Panc1 (cell line): ENCODE results near the gene ZNF831. TPM values are rescaled to one million over a fixed set of nuclear protein-coding genes. Genes with fewer than 3 reads are reported as not detected.

Source experiments
- ATAC-seq: fragments of 200-7000 bp; cut with Tn5 transposase; 2 replicates; pipeline ENCODE4 v1.9.1; 2020; ENCODE audit warnings: mild to moderate bottlenecking, moderate library complexity
- BruUV-seq: library from RNA; stranded (reverse); fragments of 400-500 nt; replicated peaks from 2 replicates; lab custom pipeline; 2021; lab: Mats Ljungman, UMichigan
- CTCF ChIA-PET: fragments of 300-600 bp; sonication (Branson Sonifier 250); formaldehyde crosslinking; loops from one replicate; lab custom pipeline; 2022; ENCODE audit warnings: antibody characterized with exemption; lab: Charles Lee
- POLR2A ChIA-PET: fragments of 300-600 bp; sonication (Branson Sonifier 250); formaldehyde crosslinking; loops from one replicate; lab custom pipeline; 2022; ENCODE audit warnings: antibody characterized with exemption; lab: Charles Lee
- DNase-seq: peaks from one replicate; pipeline ENCODE4 v3.0.0-alpha.2; 2010; ENCODE audit warnings: low read depth, low spot score
- H3K27ac ChIP-seq: 2 replicates; pipeline ENCODE4 v1.5.1; 2011; ENCODE audit warnings: mild to moderate bottlenecking, low read length, inconsistent platforms
- H3K27me3 ChIP-seq: fragments of 200-500 bp; sonication (Bioruptor generic); 2 replicates; pipeline ENCODE4 v1.6.0; 2014; ENCODE audit warnings: low read length, inconsistent platforms; ENCODE audit not compliant: control insufficient read depth, insufficient read depth
- H3K36me3 ChIP-seq: fragments of 200-500 bp; sonication (Bioruptor generic); 2 replicates; pipeline ENCODE4 v1.5.1; 2014; ENCODE audit warnings: inconsistent platforms, mild to moderate bottlenecking, low read length, moderate library complexity; ENCODE audit not compliant: control insufficient read depth, insufficient read depth
- H3K4me1 ChIP-seq: 2 replicates; pipeline ENCODE4 v1.5.1; 2011; ENCODE audit warnings: inconsistent platforms, mild to moderate bottlenecking, low read length, moderate library complexity; ENCODE audit not compliant: control insufficient read depth, insufficient read depth
- H3K4me3 ChIP-seq, 2 experiments: 2 replicates each; pipeline ENCODE4 v1.5.1; 2011 to 2012; ENCODE audit warnings: low read depth in 2 of 2, low read length in 2 of 2, mild to moderate bottlenecking in 2 of 2, inconsistent platforms in 1 of 2, moderate library complexity in 1 of 2
- H3K9me3 ChIP-seq: fragments of 200-500 bp; sonication (Bioruptor generic); 2 replicates; pipeline ENCODE4 v1.5.1; 2014; ENCODE audit warnings: low read depth, mild to moderate bottlenecking, inconsistent platforms, low read length, moderate library complexity; ENCODE audit not compliant: control insufficient read depth, insufficient read depth
- POLR2AphosphoS5 ChIP-seq: IDR thresholded peaks from 2 replicates; pipeline ENCODE4 v1.6.1; 2012; ENCODE audit warnings: mild to moderate bottlenecking, low read depth, low read length, moderate library complexity
- SIN3A ChIP-seq: IDR thresholded peaks from 2 replicates; pipeline ENCODE4 v1.6.1; 2012; ENCODE audit warnings: low read depth, mild to moderate bottlenecking, low read length, moderate library complexity, borderline replicate concordance; ENCODE audit not compliant: insufficient read depth
- TCF7L2 ChIP-seq: IDR thresholded peaks from 2 replicates; pipeline ENCODE4 v1.6.1; 2011; ENCODE audit warnings: mild to moderate bottlenecking, low read depth, low read length, inconsistent platforms
- in situ Hi-C: cut with HindIII; loops from 2 replicates; pipeline ENCODE4 v1.10.0; 2016; ENCODE audit warnings: low sequenced_read_pairs, low pct_unique_long_range_greater_than_20kb
- intact Hi-C: fragments of 100-400 bp; cut with micrococcal nuclease; formaldehyde crosslinking; loops from one replicate; pipeline ENCODE4 v1.10.0; 2022; ENCODE audit not compliant: unreplicated experiment
- total RNA-seq: library from RNA; stranded (reverse); gene quantifications from one replicate; pipeline ENCODE4 v1.2.1, GENCODE V29; 2021; ENCODE audit not compliant: unreplicated experiment
- TF ChIP-seq, protein P1 (sequence below): fragments of 450-650 bp; IDR thresholded peaks from 2 replicates; pipeline ENCODE4 v1.5.1; 2017; ENCODE audit warnings: mild to moderate bottlenecking
- TF ChIP-seq, protein P2 (sequence below), 2 experiments: IDR thresholded peaks; 2 replicates each; pipeline ENCODE4 v1.6.1; 2011 to 2012; ENCODE audit warnings: low read depth in 2 of 2, control low read depth in 1 of 2, low read length in 1 of 2, mild to moderate bottlenecking in 1 of 2, moderate library complexity in 1 of 2; ENCODE audit not compliant: insufficient read depth in 1 of 2

The ZNF831 gene
- total RNA-seq, 1 experiment from 2014 or later = 0.03 TPM

GRCh38 chr20:59159091-59159490, 4.5 kb upstream of the ZNF831 start:
- ATAC-seq (no peak), DNase-seq (no peak)
- Histone ChIP-seq H3K27me3 (peaks cover 4% of the 10 kb centered on the region; the same call in 1 of the 2 replicates), H3K4me1 (no peaks in the 10 kb centered on the region), H3K36me3 (no peaks in the 10 kb centered on the region), H3K4me3 (no peak overlapping the region), H3K9me3 (no peaks in the 10 kb centered on the region), H3K27ac (no peak overlapping the region)
- POLR2A ChIA-PET = interaction anchor here (0.6 kb wide), 1 partner anchor 293 kb away, joined by 3 read pairs; no protein-coding TSS in a partner anchor
- in situ Hi-C loops = no loop called here
- no TSS peak for BruUV-seq
- CTCF ChIA-PET = no interaction called here
- TF ChIP-seq POLR2AphosphoS5 (no peak), TCF7L2 (no peak), SIN3A (no peak)
- TF ChIP-seq, protein P1, sequence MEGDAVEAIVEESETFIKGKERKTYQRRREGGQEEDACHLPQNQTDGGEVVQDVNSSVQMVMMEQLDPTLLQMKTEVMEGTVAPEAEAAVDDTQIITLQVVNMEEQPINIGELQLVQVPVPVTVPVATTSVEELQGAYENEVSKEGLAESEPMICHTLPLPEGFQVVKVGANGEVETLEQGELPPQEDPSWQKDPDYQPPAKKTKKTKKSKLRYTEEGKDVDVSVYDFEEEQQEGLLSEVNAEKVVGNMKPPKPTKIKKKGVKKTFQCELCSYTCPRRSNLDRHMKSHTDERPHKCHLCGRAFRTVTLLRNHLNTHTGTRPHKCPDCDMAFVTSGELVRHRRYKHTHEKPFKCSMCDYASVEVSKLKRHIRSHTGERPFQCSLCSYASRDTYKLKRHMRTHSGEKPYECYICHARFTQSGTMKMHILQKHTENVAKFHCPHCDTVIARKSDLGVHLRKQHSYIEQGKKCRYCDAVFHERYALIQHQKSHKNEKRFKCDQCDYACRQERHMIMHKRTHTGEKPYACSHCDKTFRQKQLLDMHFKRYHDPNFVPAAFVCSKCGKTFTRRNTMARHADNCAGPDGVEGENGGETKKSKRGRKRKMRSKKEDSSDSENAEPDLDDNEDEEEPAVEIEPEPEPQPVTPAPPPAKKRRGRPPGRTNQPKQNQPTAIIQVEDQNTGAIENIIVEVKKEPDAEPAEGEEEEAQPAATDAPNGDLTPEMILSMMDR = no peak; the same call in 1 of the 2 replicates
- TF ChIP-seq, protein P2, sequence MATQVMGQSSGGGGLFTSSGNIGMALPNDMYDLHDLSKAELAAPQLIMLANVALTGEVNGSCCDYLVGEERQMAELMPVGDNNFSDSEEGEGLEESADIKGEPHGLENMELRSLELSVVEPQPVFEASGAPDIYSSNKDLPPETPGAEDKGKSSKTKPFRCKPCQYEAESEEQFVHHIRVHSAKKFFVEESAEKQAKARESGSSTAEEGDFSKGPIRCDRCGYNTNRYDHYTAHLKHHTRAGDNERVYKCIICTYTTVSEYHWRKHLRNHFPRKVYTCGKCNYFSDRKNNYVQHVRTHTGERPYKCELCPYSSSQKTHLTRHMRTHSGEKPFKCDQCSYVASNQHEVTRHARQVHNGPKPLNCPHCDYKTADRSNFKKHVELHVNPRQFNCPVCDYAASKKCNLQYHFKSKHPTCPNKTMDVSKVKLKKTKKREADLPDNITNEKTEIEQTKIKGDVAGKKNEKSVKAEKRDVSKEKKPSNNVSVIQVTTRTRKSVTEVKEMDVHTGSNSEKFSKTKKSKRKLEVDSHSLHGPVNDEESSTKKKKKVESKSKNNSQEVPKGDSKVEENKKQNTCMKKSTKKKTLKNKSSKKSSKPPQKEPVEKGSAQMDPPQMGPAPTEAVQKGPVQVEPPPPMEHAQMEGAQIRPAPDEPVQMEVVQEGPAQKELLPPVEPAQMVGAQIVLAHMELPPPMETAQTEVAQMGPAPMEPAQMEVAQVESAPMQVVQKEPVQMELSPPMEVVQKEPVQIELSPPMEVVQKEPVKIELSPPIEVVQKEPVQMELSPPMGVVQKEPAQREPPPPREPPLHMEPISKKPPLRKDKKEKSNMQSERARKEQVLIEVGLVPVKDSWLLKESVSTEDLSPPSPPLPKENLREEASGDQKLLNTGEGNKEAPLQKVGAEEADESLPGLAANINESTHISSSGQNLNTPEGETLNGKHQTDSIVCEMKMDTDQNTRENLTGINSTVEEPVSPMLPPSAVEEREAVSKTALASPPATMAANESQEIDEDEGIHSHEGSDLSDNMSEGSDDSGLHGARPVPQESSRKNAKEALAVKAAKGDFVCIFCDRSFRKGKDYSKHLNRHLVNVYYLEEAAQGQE (IDR thresholded peaks at IDR 0.05; ENCODE audit: insufficient read depth in 1 of 2, low read depth in 2 of 2, low read length in 1 of 2) = no peak
- intact Hi-C loops = no loop called here

GRCh38 chr20:59159493-59160376, 3.9 kb upstream of the ZNF831 start:
- H3K9me3 ChIP-seq = no peaks in the 10 kb centered on the region
- H3K4me3 ChIP-seq = no peak overlapping the region
- H3K27ac ChIP-seq = no peak overlapping the region
- H3K4me1 ChIP-seq = no peaks in the 10 kb centered on the region
- DNase-seq = no peak
- TF ChIP-seq, protein P1 = no peak
- TF ChIP-seq TCF7L2 (no peak), POLR2AphosphoS5 (no peak), SIN3A (no peak)
- TF ChIP-seq, protein P2 (IDR thresholded peaks at IDR 0.05; ENCODE audit: insufficient read depth in 1 of 2, low read depth in 2 of 2, low read length in 1 of 2) = no peak
- no peaks in the 10 kb centered on the region for H3K36me3 ChIP-seq
- BruUV-seq = no TSS peak
- ATAC-seq = no peak
- in situ Hi-C loops (no loop called here), intact Hi-C loops (no loop called here)
- H3K27me3 ChIP-seq = peaks cover 3% of the 10 kb centered on the region; the same call in 1 of the 2 replicates
- ChIA-PET POLR2A (interaction anchor here (0.6 kb wide), 1 partner anchor 294 kb away, joined by 3 read pairs; no protein-coding TSS in a partner anchor), CTCF (interaction anchor here (0.5 to 0.6 kb wide), 2 partner anchors 101 to 105 kb away, joined by 3 to 6 read pairs; no protein-coding TSS in a partner anchor)
